Stimulated activated CD8-positive, alpha-beta memory T cell treated with anti-CD3 and anti-CD28 coated beads, Interleukin-15, amount 100 ng/mL, for 48 hours (primary cell): ENCODE results near the gene BMAL1.
A peak's percentile ranks its signal among the peaks of the same experiment; 100 is the strongest.

ENCODE experiments used
- DNase-seq, 2 donors: peaks; one replicate each; pipeline ENCODE4 v3.0.0-alpha.2; 2020; ENCODE audit warnings: low read depth in 2 of 2

BMAL1 gene

GRCh38 chr11:13316528-13316961, 39.0 kb downstream of the BMAL1 start:
- DNase-seq = no peak

GRCh38 chr11:13317293-13318080, 39.9 kb downstream of the BMAL1 start:
- DNase-seq = no peak

GRCh38 chr11:13318498-13319295, 41.1 kb downstream of the BMAL1 start:
- DNase-seq = no peak

- no peak for DNase-seq
Measured at GRCh38 chr11:13320688-13321087, 43.1 kb downstream of the BMAL1 start.

- no peak for DNase-seq
Measured at GRCh38 chr11:13321431-13321830, 43.8 kb downstream of the BMAL1 start.

- no peak for DNase-seq
Measured at GRCh38 chr11:13324141-13324540, 46.6 kb downstream of the BMAL1 start.

- DNase-seq = no peak
Measured at GRCh38 chr11:13324709-13325108, 47.1 kb downstream of the BMAL1 start.

- DNase-seq = no peak
Measured at GRCh38 chr11:13327421-13327820, 49.8 kb downstream of the BMAL1 start.

- DNase-seq = no peak
Measured at GRCh38 chr11:13328286-13328685, 50.7 kb downstream of the BMAL1 start.

- DNase-seq = no peak
Measured at GRCh38 chr11:13329670-13330356, 52.2 kb downstream of the BMAL1 start.

- no peak for DNase-seq
Measured at GRCh38 chr11:13332124-13332523, 54.5 kb downstream of the BMAL1 start.

GRCh38 chr11:13333456-13333957, 55.9 kb downstream of the BMAL1 start:
- DNase-seq = no peak

GRCh38 chr11:13334034-13334786, 56.6 kb downstream of the BMAL1 start:
- no peak for DNase-seq

- DNase-seq = peak in 1 of 2 donors; percentile 37
Measured at GRCh38 chr11:13335319-13335718, 57.7 kb downstream of the BMAL1 start.

GRCh38 chr11:13336246-13336878, 58.8 kb downstream of the BMAL1 start:
- DNase-seq = no peak

GRCh38 chr11:13338019-13338426, 60.4 kb downstream of the BMAL1 start:
- no peak for DNase-seq

- peak in 1 of 2 donors; percentile 23 for DNase-seq
Measured at GRCh38 chr11:13338427-13339069, 61.0 kb downstream of the BMAL1 start.

GRCh38 chr11:13339195-13340153, 61.9 kb downstream of the BMAL1 start:
- DNase-seq = no peak

- DNase-seq = no peak
Measured at GRCh38 chr11:13341026-13341425, 63.4 kb downstream of the BMAL1 start.
